GM12878 (cell line): ENCODE results near the gene FHL2.

Experiments
- BCLAF1 ChIP-seq: fragments of 450-650 bp; IDR thresholded peaks from 2 replicates; pipeline ENCODE4 v1.6.1; 2017; ENCODE audit warnings: antibody characterized with exemption, mild to moderate bottlenecking, moderate library complexity
- EGR1 ChIP-seq, 2 experiments: IDR thresholded peaks; 1 replicate in 1 of 2; 2 replicates in 1 of 2; pipeline ENCODE4 v1.6.1; 2011 to 2012; ENCODE audit warnings: low read depth in 2 of 2, low read length in 2 of 2, borderline replicate concordance in 1 of 2, mild to moderate bottlenecking in 1 of 2, moderate library complexity in 1 of 2
- EZH2 ChIP-seq: IDR thresholded peaks from 2 replicates; pipeline ENCODE4 v1.6.1; 2012; ENCODE audit warnings: low read depth, mild to moderate bottlenecking, control low read depth, inconsistent platforms, low read length, borderline replicate concordance; ENCODE audit not compliant: control insufficient read depth
- FOS ChIP-seq: IDR thresholded peaks from 3 replicates; pipeline ENCODE4 v1.6.1; 2011; ENCODE audit warnings: borderline replicate concordance; ENCODE audit not compliant: insufficient read length; ENCODE audit errors: extremely low read depth
- MYC ChIP-seq: IDR thresholded peaks from 2 replicates; pipeline ENCODE4 v1.6.1; 2011; ENCODE audit warnings: mild to moderate bottlenecking, low read length, moderate library complexity, inconsistent platforms; ENCODE audit not compliant: insufficient read depth, insufficient replicate concordance, insufficient read length, severe bottlenecking
- NR2C2 ChIP-seq: IDR thresholded peaks from 2 replicates; pipeline ENCODE4 v1.6.1; 2011; ENCODE audit warnings: borderline replicate concordance, low read depth; ENCODE audit not compliant: control insufficient read depth, insufficient read length
- POLR2AphosphoS5 ChIP-seq: IDR thresholded peaks from 2 replicates; pipeline ENCODE4 v1.6.1; 2011; ENCODE audit warnings: mild to moderate bottlenecking, low read length, inconsistent platforms
- RCOR1 ChIP-seq: conservative IDR thresholded peaks from 2 replicates; pipeline ENCODE4 v1.6.1; 2012; ENCODE audit warnings: low read depth, low read length, improper control_type of control experiment
- SMC3 ChIP-seq: IDR thresholded peaks from 2 replicates; pipeline ENCODE4 v1.6.1; 2011; ENCODE audit warnings: low read length, improper control_type of control experiment, borderline replicate concordance
- ZNF207 ChIP-seq: fragments of 450-650 bp; IDR thresholded peaks from 2 replicates; pipeline ENCODE4 v1.6.1; 2014; ENCODE audit warnings: antibody characterized with exemption, mild to moderate bottlenecking, borderline replicate concordance
- TF ChIP-seq, protein P1 (sequence below): IDR thresholded peaks from 2 replicates; pipeline ENCODE4 v1.6.1; 2012; ENCODE audit warnings: low read length, inconsistent platforms
- TF ChIP-seq, protein P2 (sequence below), 3 experiments: IDR thresholded peaks in 2 of 3; conservative IDR thresholded peaks in 1 of 3; 2 replicates each; pipeline ENCODE4 v1.5.1; 2011; ENCODE audit warnings: low read depth in 3 of 3, low read length in 3 of 3, mild to moderate bottlenecking in 3 of 3, control low read depth in 2 of 3, moderate library complexity in 2 of 3, inconsistent platforms in 1 of 3, mixed read lengths in 1 of 3; ENCODE audit not compliant: control insufficient read depth in 2 of 3, insufficient read depth in 1 of 3; ENCODE audit errors: extremely low read depth in 1 of 3
- TF ChIP-seq, protein P3 (sequence below): IDR thresholded peaks from 2 replicates; pipeline ENCODE4 v1.6.1; 2011; ENCODE audit warnings: low read depth, mild to moderate bottlenecking, low read length, moderate library complexity, borderline replicate concordance; ENCODE audit errors: extremely low read depth

- no peak for TF ChIP-seq NR2C2
- TF ChIP-seq, protein P1, sequence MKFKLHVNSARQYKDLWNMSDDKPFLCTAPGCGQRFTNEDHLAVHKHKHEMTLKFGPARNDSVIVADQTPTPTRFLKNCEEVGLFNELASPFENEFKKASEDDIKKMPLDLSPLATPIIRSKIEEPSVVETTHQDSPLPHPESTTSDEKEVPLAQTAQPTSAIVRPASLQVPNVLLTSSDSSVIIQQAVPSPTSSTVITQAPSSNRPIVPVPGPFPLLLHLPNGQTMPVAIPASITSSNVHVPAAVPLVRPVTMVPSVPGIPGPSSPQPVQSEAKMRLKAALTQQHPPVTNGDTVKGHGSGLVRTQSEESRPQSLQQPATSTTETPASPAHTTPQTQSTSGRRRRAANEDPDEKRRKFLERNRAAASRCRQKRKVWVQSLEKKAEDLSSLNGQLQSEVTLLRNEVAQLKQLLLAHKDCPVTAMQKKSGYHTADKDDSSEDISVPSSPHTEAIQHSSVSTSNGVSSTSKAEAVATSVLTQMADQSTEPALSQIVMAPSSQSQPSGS, result no peak
- TF ChIP-seq POLR2AphosphoS5, result no peak
- no peak for TF ChIP-seq SMC3
- TF ChIP-seq, protein P2, sequence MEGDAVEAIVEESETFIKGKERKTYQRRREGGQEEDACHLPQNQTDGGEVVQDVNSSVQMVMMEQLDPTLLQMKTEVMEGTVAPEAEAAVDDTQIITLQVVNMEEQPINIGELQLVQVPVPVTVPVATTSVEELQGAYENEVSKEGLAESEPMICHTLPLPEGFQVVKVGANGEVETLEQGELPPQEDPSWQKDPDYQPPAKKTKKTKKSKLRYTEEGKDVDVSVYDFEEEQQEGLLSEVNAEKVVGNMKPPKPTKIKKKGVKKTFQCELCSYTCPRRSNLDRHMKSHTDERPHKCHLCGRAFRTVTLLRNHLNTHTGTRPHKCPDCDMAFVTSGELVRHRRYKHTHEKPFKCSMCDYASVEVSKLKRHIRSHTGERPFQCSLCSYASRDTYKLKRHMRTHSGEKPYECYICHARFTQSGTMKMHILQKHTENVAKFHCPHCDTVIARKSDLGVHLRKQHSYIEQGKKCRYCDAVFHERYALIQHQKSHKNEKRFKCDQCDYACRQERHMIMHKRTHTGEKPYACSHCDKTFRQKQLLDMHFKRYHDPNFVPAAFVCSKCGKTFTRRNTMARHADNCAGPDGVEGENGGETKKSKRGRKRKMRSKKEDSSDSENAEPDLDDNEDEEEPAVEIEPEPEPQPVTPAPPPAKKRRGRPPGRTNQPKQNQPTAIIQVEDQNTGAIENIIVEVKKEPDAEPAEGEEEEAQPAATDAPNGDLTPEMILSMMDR (IDR thresholded peaks at IDR 0.05 in 2 of 3, conservative IDR thresholded peaks at IDR 0.05 in 1 of 3; ENCODE audit: control insufficient read depth in 2 of 3, extremely low read depth in 1 of 3, insufficient read depth in 1 of 3, low read depth in 3 of 3, low read length in 3 of 3), result no peak
- no peak for TF ChIP-seq FOS
- TF ChIP-seq RCOR1, result no peak
- TF ChIP-seq BCLAF1, result no peak
- TF ChIP-seq MYC, result no peak
- no peak for TF ChIP-seq EGR1 (IDR thresholded peaks at IDR 0.05; ENCODE audit: borderline replicate concordance in 1 of 2, low read depth in 2 of 2, low read length in 2 of 2)
- TF ChIP-seq, protein P3, sequence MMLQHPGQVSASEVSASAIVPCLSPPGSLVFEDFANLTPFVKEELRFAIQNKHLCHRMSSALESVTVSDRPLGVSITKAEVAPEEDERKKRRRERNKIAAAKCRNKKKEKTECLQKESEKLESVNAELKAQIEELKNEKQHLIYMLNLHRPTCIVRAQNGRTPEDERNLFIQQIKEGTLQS, result no peak
- TF ChIP-seq ZNF207, result no peak
- no peak for TF ChIP-seq EZH2
Measured at GRCh38 chr2:105395691-105396090, 3.2 kb downstream of the FHL2 start.
